GM23338 (cell line): Measurements from ENCODE around the gene STX7. TPM values are rescaled to one million over a fixed set of nuclear protein-coding genes. Genes with fewer than 3 reads are reported as not detected.

Experiments used
- ATAC-seq: fragments of 200-7000 bp; cut with Tn5 transposase; 3 replicates; pipeline ENCODE4 v1.9.1; 2020
- DNase-seq: peaks from one replicate; pipeline ENCODE4 v3.0.0-alpha.2; 2015; ENCODE audit warnings: low spot score
- H2AFZ ChIP-seq: fragments of 200-600 bp; sonication (generic); 2 replicates; pipeline ENCODE4 v1.8.0; 2016; ENCODE audit warnings: antibody characterized with exemption, mild to moderate bottlenecking, moderate library complexity
- H3F3A ChIP-seq: fragments of 200-600 bp; sonication (generic); replicated peaks from 2 replicates; pipeline ENCODE4 v1.8.0; 2017; ENCODE audit warnings: antibody characterized with exemption, mixed run types, low read depth
- H3K27ac ChIP-seq: fragments of 200-600 bp; sonication (generic); 2 replicates; pipeline ENCODE4 v1.6.1; 2016; ENCODE audit warnings: low read depth
- H3K27me3 ChIP-seq: fragments of 200-600 bp; sonication (generic); 2 replicates; pipeline ENCODE4 v1.8.0; 2016; ENCODE audit warnings: mild to moderate bottlenecking, mixed run types, moderate library complexity; ENCODE audit not compliant: insufficient read depth
- H3K36me3 ChIP-seq: fragments of 200-600 bp; sonication (generic); 2 replicates; pipeline ENCODE4 v1.8.0; 2016; ENCODE audit warnings: mild to moderate bottlenecking; ENCODE audit not compliant: insufficient read depth
- H3K4me1 ChIP-seq: fragments of 200-600 bp; sonication (generic); 2 replicates; pipeline ENCODE4 v1.8.0; 2016; ENCODE audit warnings: mild to moderate bottlenecking, moderate library complexity; ENCODE audit not compliant: insufficient read depth
- H3K4me2 ChIP-seq: fragments of 200-600 bp; sonication (generic); 2 replicates; pipeline ENCODE4 v1.7.1; 2017; ENCODE audit warnings: mixed run types
- H3K4me3 ChIP-seq: fragments of 200-600 bp; sonication (generic); 2 replicates; pipeline ENCODE4 v1.6.1; 2016; ENCODE audit warnings: mixed run types
- H3K79me2 ChIP-seq: fragments of 200-600 bp; sonication (generic); replicated peaks from 2 replicates; pipeline ENCODE4 v1.8.0; 2017; ENCODE audit warnings: mild to moderate bottlenecking; ENCODE audit not compliant: insufficient read depth
- H3K9me2 ChIP-seq: fragments of 200-600 bp; sonication (generic); 2 replicates; pipeline ENCODE4 v1.8.0; 2017; ENCODE audit not compliant: insufficient read depth
- H4K20me1 ChIP-seq: fragments of 200-600 bp; sonication (generic); replicated peaks from 2 replicates; pipeline ENCODE4 v1.8.0; 2017; ENCODE audit warnings: mild to moderate bottlenecking; ENCODE audit not compliant: insufficient read depth
- H3K27ac Mint-ChIP-seq: 2 replicates; pipeline ENCODE4 v1.8.0; 2020; ENCODE audit warnings: inconsistent platforms, mild to moderate bottlenecking, moderate library complexity, mixed read lengths
- H3K27me3 Mint-ChIP-seq: 3 replicates; pipeline ENCODE4 v1.8.0; 2022; ENCODE audit warnings: low read depth, mild to moderate bottlenecking, moderate library complexity, mixed read lengths, inconsistent platforms; ENCODE audit not compliant: insufficient read depth, poor library complexity
- H3K36me3 Mint-ChIP-seq: 3 replicates; pipeline ENCODE4 v1.8.0; 2021; ENCODE audit warnings: low read depth, mild to moderate bottlenecking, inconsistent platforms, moderate library complexity, mixed read lengths
- H3K4me1 Mint-ChIP-seq: 3 replicates; pipeline ENCODE4 v1.8.0; 2020; ENCODE audit warnings: mild to moderate bottlenecking, inconsistent platforms, mixed read lengths
- H3K4me3 Mint-ChIP-seq: 3 replicates; pipeline ENCODE4 v1.8.0; 2021; ENCODE audit warnings: moderate library complexity, mild to moderate bottlenecking, inconsistent platforms, mixed read lengths
- H3K9me3 Mint-ChIP-seq: 3 replicates; pipeline ENCODE4 v1.8.0; 2020; ENCODE audit warnings: moderate library complexity, mild to moderate bottlenecking, inconsistent platforms, mixed read lengths
- EZH2 ChIP-seq: fragments of 200-600 bp; sonication (generic); IDR thresholded peaks from one replicate; pipeline ENCODE4 v1.8.0; 2017; ENCODE audit warnings: antibody characterized with exemption, mild to moderate bottlenecking, low read depth; ENCODE audit not compliant: unreplicated experiment
- EZH2phosphoT487 ChIP-seq: fragments of 200-600 bp; sonication (generic); IDR thresholded peaks from one replicate; pipeline ENCODE4 v1.8.1; 2018; ENCODE audit warnings: antibody characterized with exemption; ENCODE audit not compliant: unreplicated experiment
- NANOG ChIP-seq: IDR thresholded peaks from 2 replicates; pipeline ENCODE4 v1.6.1; 2016; ENCODE audit warnings: antibody characterized with exemption, borderline replicate concordance
- ZNF462 ChIP-seq: fragments of 250-450 bp; sonication (Bioruptor Pico); IDR thresholded peaks from 2 replicates; pipeline ENCODE4 v1.5.0; 2020; ENCODE audit warnings: mild to moderate bottlenecking, moderate library complexity
- polyA plus RNA-seq: library from polyadenylated mRNA; unstranded; fragments of >200 nt; fragmentation: Nextera tagmentation; extraction: Ambion mirVana; gene quantifications from 2 replicates; pipeline ENCODE4 v1.2.1, GENCODE V29; 2016
- total RNA-seq: library from RNA; depleted of rRNA; stranded (reverse); fragments of >200 nt; shearing (Covaris generic); gene quantifications from 2 replicates; pipeline ENCODE4 v1.2.3, GENCODE V29; 2014

The STX7 gene
- total and polyA plus RNA-seq, 2 experiments from 2014 or later: 22.4 to 28.8 TPM

GRCh38 chr6:132412656-132413498, 100.0 kb downstream of the STX7 start (continued):
- no peak for TF ChIP-seq ZNF462 (CRISPR knock-in tag)
- no peak for TF ChIP-seq EZH2phosphoT487
- no peak for TF ChIP-seq NANOG

GRCh38 chr6:132411296-132411695, 101.6 kb downstream of the STX7 start:
- peaks cover 3% of the 10 kb centered on the region; the same call in 1 of the 3 replicates for H3K36me3 Mint-ChIP-seq
- Histone ChIP-seq H3K36me3 (no peaks in the 10 kb centered on the region), H3K9me2 (no peaks in the 10 kb centered on the region), H2AFZ (no peak overlapping the region), H4K20me1 (no peaks in the 10 kb centered on the region), H3K4me3 (no peak overlapping the region), H3K27me3 (no peaks in the 10 kb centered on the region), H3K27ac (no peak overlapping the region), H3K4me2 (no peak overlapping the region), H3K79me2 (no peaks in the 10 kb centered on the region), H3F3A (no peaks in the 10 kb centered on the region), H3K4me1 (no peaks in the 10 kb centered on the region)
- H3K4me1 Mint-ChIP-seq: peaks cover 2% of the 10 kb centered on the region; the same call in 1 of the 3 replicates
- no peak for ATAC-seq
- H3K27ac Mint-ChIP-seq: no peak overlapping the region
- no peak overlapping the region for H3K4me3 Mint-ChIP-seq
- H3K9me3 Mint-ChIP-seq: peaks cover 5% of the 10 kb centered on the region
- DNase-seq: no peak
- H3K27me3 Mint-ChIP-seq: no peaks in the 10 kb centered on the region
- TF ChIP-seq EZH2 (no peak), NANOG (no peak), EZH2phosphoT487 (no peak), ZNF462 (CRISPR knock-in tag) (no peak)
